Heart right ventricle (tissue), 16 donors: ENCODE results near the gene DCHS2. TPM values are rescaled to one million over a fixed set of nuclear protein-coding genes. Genes with fewer than 3 reads are reported as not detected.

ENCODE experiments used
- ATAC-seq, 8 donors: fragments of 200-7000 bp; cut with Tn5 transposase; one replicate each; pipeline ENCODE4 v1.9.1; 2020; ENCODE audit warnings: mild to moderate bottlenecking in 8 of 8, moderate library complexity in 8 of 8, moderate number of reproducible peaks in 1 of 8
- DNase-seq, 2 donors: peaks; one replicate each; pipeline ENCODE4 v3.0.0-alpha.2; 2020
- H3K27ac ChIP-seq, 10 donors: fragments of 200-600 bp; sonication (generic) in 2 of 10; one replicate each; pipeline versions ENCODE4 v1.5.0 to v1.8.0; 2020 to 2022; ENCODE audit warnings: mild to moderate bottlenecking in 3 of 10
- H3K27me3 ChIP-seq, 7 donors: fragments of 200-600 bp; one replicate each; pipeline ENCODE4 v1.8.0; 2021 to 2022; ENCODE audit warnings: mild to moderate bottlenecking in 2 of 7
- H3K36me3 ChIP-seq, 9 donors: fragments of 200-600 bp; sonication (generic) in 1 of 9; one replicate each; pipeline versions ENCODE4 v1.5.0 to v1.8.0; 2020 to 2022; ENCODE audit warnings: mild to moderate bottlenecking in 2 of 9
- H3K4me1 ChIP-seq, 9 donors: fragments of 200-600 bp; sonication (generic) in 1 of 9; one replicate each; pipeline versions ENCODE4 v1.5.0 to v1.8.0; 2020 to 2022; ENCODE audit warnings: mild to moderate bottlenecking in 4 of 9
- H3K4me3 ChIP-seq, 10 donors: fragments of 200-600 bp; sonication (generic) in 2 of 10; one replicate each; pipeline versions ENCODE4 v1.5.0 to v1.8.0; 2020 to 2022; ENCODE audit warnings: mild to moderate bottlenecking in 7 of 10, moderate library complexity in 2 of 10
- H3K9me3 ChIP-seq, 11 donors: fragments of 200-600 bp in 10 of 11; sonication (generic) in 2 of 11; one replicate each; pipeline versions ENCODE4 v1.5.0 to v1.8.0; 2013 to 2022; ENCODE audit warnings: mild to moderate bottlenecking in 2 of 11, control low read depth in 1 of 11, moderate library complexity in 1 of 11
- WGBS, 2 donors: extraction: QIAGEN DNeasy Blood & Tissue Kit; methylation state at CpG; one replicate each; pipeline ENCODE4 v1.1.7; 2013; ENCODE audit warnings: inconsistent platforms in 1 of 2; 5-methylcytosine and 5-hydroxymethylcytosine counted together
- intact Hi-C, 10 donors: fragments of 100-400 bp; cut with DNase I; formaldehyde crosslinking; loops; one replicate each; pipeline versions ENCODE4 v1.11.1 to v1.14.2; 2022
- polyA plus RNA-seq, 2 donors: library from polyadenylated mRNA; stranded (reverse); fragments of 200-250 nt; gene quantifications; one replicate each; pipeline ENCODE4 v1.2.3, GENCODE V29; 2013
- total RNA-seq, 10 donors: library from RNA; stranded (reverse); fragmentation: NEBNext Ultra II Directional in 3 of 10; extraction: Animal tissue kit (Norgen Biotek cat#: 25700) in 3 of 10; gene quantifications; one replicate each; pipeline versions ENCODE4 v1.2.1 to v1.2.4, GENCODE V29; 2021 to 2023
- TF ChIP-seq, protein P1 (sequence below), 9 donors: fragments of 200-600 bp; sonication (generic) in 2 of 9; IDR thresholded peaks; one replicate each; pipeline versions ENCODE4 v1.5.0 to v1.8.0; 2021 to 2022; ENCODE audit warnings: antibody characterized with exemption in 9 of 9, mild to moderate bottlenecking in 5 of 9, moderate library complexity in 1 of 9
- donor health status: Arrhythmogenic right ventricular cardiomyopathy.
- donor health status: ischemic (EF 13 %, LVEDD 7.1; RV severe dilation, severe dysfunction).
- donor health status: healthy with polysubstance abuse.
- donor health status: DM: no; HTN: yes; CAD: no.
- donor health status: DM: no; HTN: no; CAD: no.
- donor health status: ischemic (EF 25% LVEDD 6.9; RV normal size, moderate dysfunction).
- donor health status: ischemic (EF 25% LVEDD 5.7; RV mildly dilated, moderate dysfunction).
- donor health status: healthy.
- donor health status: DM: yes; HTN: yes; CAD: no.
- donor health status: Ischemic cardiomyopathy.
- donor health status: ischemic (EF 35%, LVEDD 5.7; RV mildly dilated, moderate dysfunction).
- donor health status: nonischemic (EF 11% LVEDD 7.7; RV severe dilation, severe dysfunction).
- donor health status: DM: yes; HTN: yes; CAD: no.
- donor health status: PGD.
- donor health status: ischemic (EF 29% LVEDD 5.4; RV normal size, mild dysfunction).
- donor health status: nonischemic (EF 23%, LVEDD 6.1; RV moderate dilation, normal function).

DCHS2 gene
- total and polyA plus RNA-seq, 12 donors, result under 0.01 to 0.14 (median 0.04) TPM; not detected in 7

- H3K9me3 ChIP-seq, result no peaks in the 10 kb centered on the region
- ATAC-seq (no peak), DNase-seq (no peak)
- no peak overlapping the region for H3K27ac ChIP-seq
- H3K4me3 ChIP-seq, result no peak overlapping the region
- H3K36me3 ChIP-seq, result no peaks in the 10 kb centered on the region
- no peaks in the 10 kb centered on the region for H3K4me1 ChIP-seq
- intact Hi-C loops, result no loop called here
- TF ChIP-seq, protein P1, sequence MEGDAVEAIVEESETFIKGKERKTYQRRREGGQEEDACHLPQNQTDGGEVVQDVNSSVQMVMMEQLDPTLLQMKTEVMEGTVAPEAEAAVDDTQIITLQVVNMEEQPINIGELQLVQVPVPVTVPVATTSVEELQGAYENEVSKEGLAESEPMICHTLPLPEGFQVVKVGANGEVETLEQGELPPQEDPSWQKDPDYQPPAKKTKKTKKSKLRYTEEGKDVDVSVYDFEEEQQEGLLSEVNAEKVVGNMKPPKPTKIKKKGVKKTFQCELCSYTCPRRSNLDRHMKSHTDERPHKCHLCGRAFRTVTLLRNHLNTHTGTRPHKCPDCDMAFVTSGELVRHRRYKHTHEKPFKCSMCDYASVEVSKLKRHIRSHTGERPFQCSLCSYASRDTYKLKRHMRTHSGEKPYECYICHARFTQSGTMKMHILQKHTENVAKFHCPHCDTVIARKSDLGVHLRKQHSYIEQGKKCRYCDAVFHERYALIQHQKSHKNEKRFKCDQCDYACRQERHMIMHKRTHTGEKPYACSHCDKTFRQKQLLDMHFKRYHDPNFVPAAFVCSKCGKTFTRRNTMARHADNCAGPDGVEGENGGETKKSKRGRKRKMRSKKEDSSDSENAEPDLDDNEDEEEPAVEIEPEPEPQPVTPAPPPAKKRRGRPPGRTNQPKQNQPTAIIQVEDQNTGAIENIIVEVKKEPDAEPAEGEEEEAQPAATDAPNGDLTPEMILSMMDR (IDR thresholded peaks at IDR 0.05), result no peak
- WGBS, 2 donors, result 65 to 67% methylated on average over 5 of the region's 5 CpGs
- H3K27me3 ChIP-seq, result no peaks in the 10 kb centered on the region
Observed at GRCh38 chr4:154305616-154306015, 186.0 kb downstream of the DCHS2 start.

GRCh38 chr4:154304679-154305078, 186.9 kb downstream of the DCHS2 start:
- no peaks in the 10 kb centered on the region for H3K36me3 ChIP-seq
- TF ChIP-seq, protein P1 (IDR thresholded peaks at IDR 0.05), result no peak
- H3K27me3 ChIP-seq, result no peaks in the 10 kb centered on the region
- no peak for DNase-seq
- no peak for ATAC-seq
- no peak overlapping the region for H3K27ac ChIP-seq
- WGBS, 2 donors, result 78 to 82% methylated on average over 5 of the region's 5 CpGs
- no peak overlapping the region for H3K4me3 ChIP-seq
- no peaks in the 10 kb centered on the region for H3K4me1 ChIP-seq
- H3K9me3 ChIP-seq, result no peaks in the 10 kb centered on the region
- intact Hi-C loops, result no loop called here

DNA sequence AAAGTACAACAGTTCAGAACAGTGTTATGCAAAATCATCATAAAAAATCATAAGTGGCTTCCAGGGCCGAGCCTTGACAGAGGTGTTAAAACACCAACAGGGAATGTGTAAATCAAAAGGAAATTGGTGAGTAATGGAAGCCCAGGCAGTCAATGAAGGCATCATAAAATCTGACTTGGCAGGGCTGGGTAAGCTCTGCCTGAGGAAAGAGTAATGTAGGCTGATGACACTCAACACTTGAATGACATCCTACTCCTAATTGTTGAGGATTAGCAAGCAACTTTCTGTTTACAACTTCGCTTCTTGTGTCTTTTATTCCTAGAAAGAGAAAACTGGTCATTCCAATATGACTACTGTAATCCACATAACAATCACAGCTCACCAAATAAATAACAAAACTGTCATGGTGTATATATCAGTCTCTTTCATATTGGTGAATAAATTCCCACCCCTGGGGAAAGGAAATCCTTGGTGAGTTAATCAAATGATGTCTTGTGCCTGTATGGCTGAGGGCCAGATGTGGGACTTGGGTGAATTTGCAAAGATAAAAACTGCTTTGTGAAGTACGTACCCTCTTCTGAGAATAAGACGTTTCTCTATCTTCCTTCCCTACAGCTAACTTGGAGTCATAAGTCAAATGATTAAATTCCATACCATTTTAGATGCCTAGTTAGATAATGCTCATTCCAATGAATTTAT, 196.8 kb downstream of the DCHS2 start:
- WGBS, 2 donors, result 65 to 69% methylated on average over 4 of the region's 4 CpGs

GRCh38 chr4:154293427-154293826, 198.2 kb downstream of the DCHS2 start:
- Histone ChIP-seq H3K27me3 (no peaks in the 10 kb centered on the region), H3K4me1 (no peaks in the 10 kb centered on the region), H3K27ac (no peak overlapping the region), H3K4me3 (no peak overlapping the region), H3K36me3 (no peaks in the 10 kb centered on the region), H3K9me3 (peaks cover 0 to 21% (median 6%) of the 10 kb centered on the region in 11 donors)
- TF ChIP-seq, protein P1 (IDR thresholded peaks at IDR 0.05), result no peak
- 74 to 81% methylated on average over 9 of the region's 9 CpGs for WGBS, 2 donors
- intact Hi-C loops, result no loop called here
- ATAC-seq (no peak), DNase-seq (no peak)

More for the DNA sequence above, 196.8 kb downstream of the DCHS2 start:
- peaks cover 0 to 9% (median 5%) of the 10 kb centered on the region in 11 donors for H3K9me3 ChIP-seq
- intact Hi-C loops, result no loop called here
- no peaks in the 10 kb centered on the region for H3K27me3 ChIP-seq
- H3K4me1 ChIP-seq, result no peaks in the 10 kb centered on the region
- no peak for DNase-seq
- H3K4me3 ChIP-seq, result no peak overlapping the region
- no peak for ATAC-seq
- TF ChIP-seq, protein P1 (IDR thresholded peaks at IDR 0.05), result no peak
- no peaks in the 10 kb centered on the region for H3K36me3 ChIP-seq
- no peak overlapping the region for H3K27ac ChIP-seq
